Measurements from ENCODE around the gene PSG7. TPM values are rescaled to one million over a fixed set of nuclear protein-coding genes. Genes with fewer than 3 reads are reported as not detected.
"Not testable (repeated sequence)": the region's sequence is repeated elsewhere in the genome, so short reads cannot be mapped to it uniquely, and the experiment has no call there.

The PSG7 gene
- total and polyA plus RNA-seq, 10 donors: not detected

DNA sequence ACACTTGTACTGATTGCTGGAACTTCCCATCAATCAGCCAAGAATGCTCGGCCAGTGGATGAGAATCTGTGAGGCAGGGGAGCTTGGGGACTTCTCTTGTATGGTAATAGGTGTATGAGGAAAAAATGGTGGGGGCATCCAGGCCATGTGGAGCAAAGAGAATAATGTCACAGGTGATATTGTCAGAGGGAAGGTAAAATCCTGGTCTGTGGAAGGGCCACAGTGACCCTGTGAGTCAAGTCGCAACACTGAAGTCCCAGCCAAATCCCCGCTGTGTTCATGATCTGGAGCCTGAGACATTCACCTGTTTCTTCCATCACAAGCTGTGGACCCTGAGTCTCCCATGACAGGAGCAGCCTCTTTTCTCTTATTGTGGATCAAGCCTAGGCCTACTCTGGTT is 8.1 kb downstream of the PSG7 start:
- Histone ChIP-seq H3K4me1 (no peaks in the 10 kb centered on the region), H3K27me3 (replicated peaks in 1 of 7) (peaks cover 0 to 4% (median 0%) of the 10 kb centered on the region in 7 donors), H3K4me3 (no peak overlapping the region), H3K9me3 (no peaks in the 10 kb centered on the region), H3K36me3 (no peaks in the 10 kb centered on the region), H3K27ac (no peak overlapping the region)
- WGBS, 5 donors: 78 to 90% (median 87%) methylated on average over 3 of the region's 3 CpGs
- no peak for DNase-seq
- TF ChIP-seq, protein P1, sequence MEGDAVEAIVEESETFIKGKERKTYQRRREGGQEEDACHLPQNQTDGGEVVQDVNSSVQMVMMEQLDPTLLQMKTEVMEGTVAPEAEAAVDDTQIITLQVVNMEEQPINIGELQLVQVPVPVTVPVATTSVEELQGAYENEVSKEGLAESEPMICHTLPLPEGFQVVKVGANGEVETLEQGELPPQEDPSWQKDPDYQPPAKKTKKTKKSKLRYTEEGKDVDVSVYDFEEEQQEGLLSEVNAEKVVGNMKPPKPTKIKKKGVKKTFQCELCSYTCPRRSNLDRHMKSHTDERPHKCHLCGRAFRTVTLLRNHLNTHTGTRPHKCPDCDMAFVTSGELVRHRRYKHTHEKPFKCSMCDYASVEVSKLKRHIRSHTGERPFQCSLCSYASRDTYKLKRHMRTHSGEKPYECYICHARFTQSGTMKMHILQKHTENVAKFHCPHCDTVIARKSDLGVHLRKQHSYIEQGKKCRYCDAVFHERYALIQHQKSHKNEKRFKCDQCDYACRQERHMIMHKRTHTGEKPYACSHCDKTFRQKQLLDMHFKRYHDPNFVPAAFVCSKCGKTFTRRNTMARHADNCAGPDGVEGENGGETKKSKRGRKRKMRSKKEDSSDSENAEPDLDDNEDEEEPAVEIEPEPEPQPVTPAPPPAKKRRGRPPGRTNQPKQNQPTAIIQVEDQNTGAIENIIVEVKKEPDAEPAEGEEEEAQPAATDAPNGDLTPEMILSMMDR (IDR thresholded peaks at IDR 0.05 in 8 of 11, conservative IDR thresholded peaks at IDR 0.05 in 3 of 11): no peak
- TF ChIP-seq POLR2AphosphoS5 (IDR thresholded peaks at IDR 0.05): no peak
- TF ChIP-seq POLR2A (IDR thresholded peaks at IDR 0.05): no peak
- intact Hi-C loops (cut with DNase I; ENCODE audit: low total_unique reads): no loop called here

DNA sequence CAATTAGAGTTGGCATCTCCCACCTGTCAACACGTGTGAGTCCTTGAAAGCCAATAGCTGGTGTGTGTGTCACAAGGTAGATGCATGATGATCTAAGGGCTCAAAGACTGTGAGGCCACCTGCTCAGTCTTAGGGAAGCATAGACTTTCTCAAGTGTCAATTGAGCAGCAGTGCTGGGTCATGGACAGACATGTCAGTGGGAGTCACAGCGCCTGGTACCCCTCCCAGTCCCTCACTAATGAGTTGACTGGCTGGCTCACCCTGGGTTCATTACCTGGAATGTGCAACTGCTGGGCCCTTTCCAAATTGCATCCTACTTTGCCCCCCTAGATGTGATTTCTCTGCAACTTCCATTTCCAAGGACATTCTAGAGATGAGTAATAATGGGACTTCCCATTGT is 10.2 kb downstream of the PSG7 start:
- intact Hi-C loops (cut with DNase I; ENCODE audit: low total_unique reads): no loop called here
- Histone ChIP-seq H3K4me3 (no peak overlapping the region), H3K27me3 (replicated peaks in 1 of 7) (peaks cover 0 to 4% (median 0%) of the 10 kb centered on the region in 7 donors), H3K36me3 (no peaks in the 10 kb centered on the region), H3K27ac (no peak overlapping the region), H3K9me3 (no peaks in the 10 kb centered on the region), H3K4me1 (no peaks in the 10 kb centered on the region)
- DNase-seq: no peak
- TF ChIP-seq POLR2AphosphoS5 (IDR thresholded peaks at IDR 0.05) (no peak), POLR2A (IDR thresholded peaks at IDR 0.05) (no peak)
- TF ChIP-seq, protein P1 (IDR thresholded peaks at IDR 0.05 in 8 of 11, conservative IDR thresholded peaks at IDR 0.05 in 3 of 11): no peak
- 52 to 62% (median 61%) methylated on average over 2 of the region's 2 CpGs for WGBS, 5 donors

DNA sequence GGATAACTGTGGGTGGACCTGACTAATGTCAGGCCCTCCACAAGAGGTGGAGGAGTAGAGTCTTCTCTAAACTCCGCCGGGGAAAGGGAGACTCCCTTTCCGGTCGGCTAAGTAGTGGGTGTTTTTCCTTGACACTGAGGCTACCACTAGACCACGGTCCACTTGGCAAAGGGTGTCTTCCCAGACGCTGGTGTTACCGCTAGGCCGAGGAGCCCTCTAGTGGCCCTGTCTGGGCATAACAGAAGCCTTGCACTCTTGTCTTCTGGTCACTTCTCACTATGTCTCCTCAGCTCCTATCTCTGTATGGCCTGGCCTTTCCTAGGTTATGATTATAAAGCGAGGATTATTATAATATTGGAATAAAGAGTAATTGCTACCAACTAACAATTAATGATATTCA is 13.9 kb downstream of the PSG7 start:
- TF ChIP-seq, protein P1 (IDR thresholded peaks at IDR 0.05 in 8 of 11, conservative IDR thresholded peaks at IDR 0.05 in 3 of 11): peak in 7 of 11 experiments; percentile 7 to 58 (median 44)
- H3K27ac ChIP-seq; H3K36me3 ChIP-seq; H3K4me1 ChIP-seq; intact Hi-C loops (cut with DNase I; ENCODE audit: low total_unique reads); H3K27me3 ChIP-seq (replicated peaks in 1 of 7); DNase-seq; H3K4me3 ChIP-seq; H3K9me3 ChIP-seq: not testable (repeated sequence)
- WGBS, 5 donors: 38 to 45% (median 43%) methylated on average over 9 of the region's 9 CpGs

DNA sequence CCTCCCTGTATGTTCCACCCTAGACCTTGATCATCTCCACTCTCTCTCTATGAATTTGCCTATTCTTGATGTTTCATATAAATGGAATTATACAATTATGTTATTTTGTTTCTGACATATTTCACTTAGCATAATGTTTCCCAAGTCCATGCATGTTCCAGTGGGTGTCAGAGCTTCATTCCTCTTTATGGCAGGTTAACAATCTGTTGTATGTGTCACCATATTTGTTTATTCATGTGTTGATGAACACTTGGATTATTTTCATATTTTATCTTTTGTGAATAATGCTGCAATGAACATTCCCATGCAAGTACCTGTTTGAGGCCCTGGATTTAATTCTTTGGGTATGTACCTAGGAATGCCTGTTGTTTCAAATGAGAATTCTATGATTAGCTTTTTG is 16.0 kb downstream of the PSG7 start:
- H3K36me3 ChIP-seq; intact Hi-C loops (cut with DNase I; ENCODE audit: low total_unique reads); H3K27ac ChIP-seq; H3K4me3 ChIP-seq; DNase-seq; H3K9me3 ChIP-seq; H3K4me1 ChIP-seq; H3K27me3 ChIP-seq (replicated peaks in 1 of 7): not testable (repeated sequence)

DNA sequence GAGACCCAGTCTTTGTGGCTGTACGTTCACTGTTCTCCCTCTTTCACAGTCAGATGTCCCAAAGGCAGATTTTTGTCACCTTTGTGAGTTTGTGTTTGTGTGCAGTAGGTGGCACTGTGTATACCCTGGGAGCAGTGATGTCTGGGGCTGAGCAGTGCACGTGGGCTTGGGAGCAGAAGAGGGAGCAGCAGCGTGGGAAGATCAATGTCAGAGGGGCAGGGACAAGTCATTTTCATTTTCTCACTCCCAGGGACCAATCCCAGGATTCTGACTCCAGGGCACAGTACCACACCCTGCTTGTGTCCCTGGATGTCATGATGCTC is 17.3 kb downstream of the PSG7 start:
- no peak for TF ChIP-seq POLR2A (IDR thresholded peaks at IDR 0.05)
- TF ChIP-seq, protein P1 (IDR thresholded peaks at IDR 0.05 in 8 of 11, conservative IDR thresholded peaks at IDR 0.05 in 3 of 11): no peak
- no peak for TF ChIP-seq POLR2AphosphoS5 (IDR thresholded peaks at IDR 0.05)
- Histone ChIP-seq H3K27me3 (replicated peaks in 1 of 7) (no peaks in the 10 kb centered on the region), H3K36me3 (no peaks in the 10 kb centered on the region), H3K4me1 (no peaks in the 10 kb centered on the region), H3K9me3 (no peaks in the 10 kb centered on the region), H3K27ac (no peak overlapping the region), H3K4me3 (no peak overlapping the region)
- intact Hi-C loops (cut with DNase I; ENCODE audit: low total_unique reads): no loop called here
- DNase-seq: no peak
- 13 to 20% (median 17%) methylated on average over 2 to 3 of the region's 3 CpGs for WGBS, 5 donors

DNA sequence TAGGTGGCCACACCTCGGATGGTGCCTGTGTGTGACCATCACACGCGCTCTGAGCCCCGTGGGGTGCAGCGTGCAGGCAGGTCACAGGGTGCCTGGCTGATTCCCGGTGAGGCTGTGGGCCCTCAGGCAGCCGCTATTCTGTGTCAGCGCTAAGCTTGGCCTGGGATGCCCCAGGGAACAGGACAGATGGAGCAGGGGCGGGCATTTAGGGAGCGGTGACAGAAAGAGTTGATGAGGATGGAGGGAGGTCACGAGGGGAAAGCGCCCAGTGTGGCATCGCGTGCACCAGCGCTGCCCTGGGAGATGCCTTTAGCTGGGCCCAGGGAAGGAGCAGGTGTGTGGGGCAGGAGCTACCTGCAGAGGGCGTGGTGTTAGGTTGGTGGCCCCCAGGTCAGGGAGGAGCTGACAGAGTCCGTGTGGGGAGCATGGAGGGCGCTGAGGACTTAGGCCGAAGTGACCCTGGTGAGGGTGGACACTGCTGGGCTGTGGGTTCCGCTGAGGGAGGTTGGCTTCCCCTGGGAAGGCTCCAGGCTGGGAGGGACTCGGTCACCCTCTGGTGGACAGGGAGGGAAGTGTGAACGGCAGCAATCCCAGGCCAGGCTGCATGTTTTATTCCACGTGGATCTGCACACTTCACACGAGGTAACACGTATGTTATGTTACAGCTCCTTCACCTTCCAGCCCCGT is 17.8 kb downstream of the PSG7 start:
- H3K27me3 ChIP-seq (replicated peaks in 1 of 7); H3K27ac ChIP-seq; H3K36me3 ChIP-seq; H3K4me3 ChIP-seq; H3K4me1 ChIP-seq; H3K9me3 ChIP-seq; DNase-seq; intact Hi-C loops (cut with DNase I; ENCODE audit: low total_unique reads): not testable (repeated sequence)
- 67 to 76% (median 73%) methylated on average over 24 to 26 of the region's 26 CpGs for WGBS, 5 donors

DNA sequence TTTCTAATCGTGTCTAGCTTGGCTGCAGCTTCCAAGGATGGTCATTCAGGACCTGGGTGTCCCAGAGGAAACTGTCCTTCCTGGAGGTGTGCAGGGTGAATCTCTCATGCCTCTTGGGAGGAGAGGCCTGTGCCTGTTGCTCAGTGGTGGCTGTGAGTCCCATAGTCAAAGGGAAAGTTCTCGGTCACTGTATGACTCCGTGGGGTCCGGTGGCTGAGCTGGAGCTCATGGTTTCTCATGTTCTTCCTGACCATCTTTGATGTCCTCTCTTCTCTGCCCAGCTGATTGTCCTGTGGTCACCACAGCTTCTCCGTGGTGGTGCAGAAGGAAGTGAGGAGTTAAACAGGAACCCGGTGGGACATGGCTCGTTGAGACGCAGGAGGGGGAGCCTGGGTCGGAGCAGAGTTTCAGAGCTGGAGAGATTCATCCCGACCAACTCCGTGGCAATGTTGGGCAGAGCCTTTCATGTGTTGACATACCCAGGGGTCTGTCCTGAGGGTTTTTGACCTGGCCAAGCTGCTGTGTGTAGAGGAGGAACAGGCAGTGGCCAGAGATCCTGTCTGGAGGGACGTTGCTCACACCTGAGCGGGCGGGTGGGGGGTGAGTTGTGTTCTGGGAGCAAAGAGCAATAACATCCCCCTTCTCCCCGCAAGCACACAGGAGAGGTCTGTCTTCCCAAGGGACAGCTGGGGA is 18.5 kb downstream of the PSG7 start:
- WGBS, 5 donors: 70 to 76% (median 71%) methylated on average over 14 to 15 of the region's 15 CpGs

More for the DNA sequence above, 18.5 kb downstream of the PSG7 start:
- H3K36me3 ChIP-seq; DNase-seq; H3K27ac ChIP-seq; H3K4me3 ChIP-seq; intact Hi-C loops (cut with DNase I; ENCODE audit: low total_unique reads); H3K27me3 ChIP-seq (replicated peaks in 1 of 7); H3K4me1 ChIP-seq; H3K9me3 ChIP-seq: not testable (repeated sequence)

All from spleen (tissue), 11 donors.